HUES64 (cell line): ENCODE data around the gene PXK.

Experiments
- H3K27ac ChIP-seq: 2 replicates; pipeline ENCODE4 v1.7.0; 2013; ENCODE audit warnings: low read depth, low read length, inconsistent platforms
- H3K27me3 ChIP-seq: 2 replicates; pipeline ENCODE4 v1.6.1; 2013; ENCODE audit warnings: mild to moderate bottlenecking, low read length; ENCODE audit not compliant: insufficient read depth
- H3K36me3 ChIP-seq: 2 replicates; pipeline ENCODE4 v1.6.1; 2013; ENCODE audit warnings: mild to moderate bottlenecking, low read length; ENCODE audit not compliant: insufficient read depth
- H3K4me1 ChIP-seq: 2 replicates; pipeline ENCODE4 v1.6.1; 2013; ENCODE audit warnings: mild to moderate bottlenecking, low read length, moderate library complexity; ENCODE audit not compliant: insufficient read depth
- H3K4me3 ChIP-seq: 2 replicates; pipeline ENCODE4 v1.5.1; 2013; ENCODE audit warnings: mild to moderate bottlenecking, low read length, moderate library complexity
- H3K9ac ChIP-seq: 2 replicates; pipeline ENCODE4 v1.6.1; 2013; ENCODE audit warnings: mild to moderate bottlenecking, low read depth, low read length
- H3K9me3 ChIP-seq: 2 replicates; pipeline ENCODE4 v1.6.1; 2013; ENCODE audit warnings: low read depth, low read length; ENCODE audit not compliant: insufficient read depth
- WGBS: fragments of 150-250, 120-280 bp; methylation state at CpG from one replicate; pipeline ENCODE4 v1.1.7; 2013; ENCODE audit warnings: missing lambda C conversion rate; 5-methylcytosine and 5-hydroxymethylcytosine counted together

Gene PXK

DNA sequence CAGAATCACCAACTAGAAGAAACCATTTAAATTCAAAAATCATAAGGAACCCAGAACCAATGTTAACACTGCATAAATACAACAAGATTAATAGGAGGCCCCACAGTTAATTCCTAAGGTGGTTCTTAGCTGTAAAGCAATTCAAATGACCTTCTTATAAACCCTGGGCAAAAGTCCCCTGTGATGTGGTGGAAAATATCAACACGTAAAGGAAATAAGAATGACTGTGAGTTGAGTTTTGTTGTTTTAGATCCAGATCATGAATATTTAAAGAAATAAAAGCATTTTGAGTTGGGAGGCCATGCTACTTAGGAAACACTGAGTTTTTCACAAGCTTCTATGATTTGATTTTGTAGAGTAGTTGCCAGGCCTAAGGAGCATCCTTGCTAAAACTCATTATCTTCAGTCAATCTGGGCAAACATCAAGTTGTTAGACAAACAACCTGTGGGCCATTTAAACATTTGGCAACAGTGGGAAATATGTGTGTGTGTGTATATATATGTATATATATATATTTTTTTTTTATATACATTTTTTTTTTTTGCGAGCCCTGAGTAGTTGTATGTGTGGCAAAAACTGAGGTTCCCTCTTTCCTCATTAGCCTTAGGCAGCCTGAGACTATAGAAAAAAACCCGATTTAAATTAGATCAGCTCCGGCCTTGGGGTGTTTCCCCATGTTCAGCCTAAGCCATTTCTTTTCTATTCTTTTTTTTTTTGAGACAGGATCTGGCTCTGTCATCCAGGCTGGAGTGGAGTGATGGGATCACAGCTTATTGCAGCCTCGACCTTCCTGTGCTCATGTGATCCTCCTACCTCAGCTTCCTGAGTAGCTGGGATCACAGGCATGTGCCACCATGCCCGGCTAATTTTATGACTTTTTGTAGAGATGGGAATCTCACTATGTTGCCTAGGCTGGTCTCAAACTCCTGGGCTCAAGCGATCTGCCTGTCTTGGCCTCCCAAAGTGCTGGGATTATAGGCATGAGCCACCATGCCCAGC lies 8.0 kb upstream of the PXK start:
- peaks cover 3% of the 10 kb centered on the region for H3K36me3 ChIP-seq
- H3K27me3 ChIP-seq = no peaks in the 10 kb centered on the region
- WGBS = 96% methylated on average over 6 of the region's 7 CpGs
- H3K9me3 ChIP-seq = no peaks in the 10 kb centered on the region
- H3K4me1 ChIP-seq = peaks cover 22% of the 10 kb centered on the region
- H3K9ac ChIP-seq = no peak overlapping the region
- no peak overlapping the region for H3K27ac ChIP-seq
- no peak overlapping the region for H3K4me3 ChIP-seq

- H3K9ac ChIP-seq = no peak overlapping the region
- no peak overlapping the region for H3K4me3 ChIP-seq
- H3K36me3 ChIP-seq = no peaks in the 10 kb centered on the region; the same call in 1 of the 2 replicates
- H3K27me3 ChIP-seq = no peaks in the 10 kb centered on the region
- H3K4me1 ChIP-seq = peaks cover 22% of the 10 kb centered on the region
- no peak overlapping the region for H3K27ac ChIP-seq
- 100% methylated on average over 1 of the region's 2 CpGs for WGBS
- H3K9me3 ChIP-seq = no peaks in the 10 kb centered on the region
Measured at GRCh38 chr3:58325525-58325992, 7.1 kb upstream of the PXK start.

DNA sequence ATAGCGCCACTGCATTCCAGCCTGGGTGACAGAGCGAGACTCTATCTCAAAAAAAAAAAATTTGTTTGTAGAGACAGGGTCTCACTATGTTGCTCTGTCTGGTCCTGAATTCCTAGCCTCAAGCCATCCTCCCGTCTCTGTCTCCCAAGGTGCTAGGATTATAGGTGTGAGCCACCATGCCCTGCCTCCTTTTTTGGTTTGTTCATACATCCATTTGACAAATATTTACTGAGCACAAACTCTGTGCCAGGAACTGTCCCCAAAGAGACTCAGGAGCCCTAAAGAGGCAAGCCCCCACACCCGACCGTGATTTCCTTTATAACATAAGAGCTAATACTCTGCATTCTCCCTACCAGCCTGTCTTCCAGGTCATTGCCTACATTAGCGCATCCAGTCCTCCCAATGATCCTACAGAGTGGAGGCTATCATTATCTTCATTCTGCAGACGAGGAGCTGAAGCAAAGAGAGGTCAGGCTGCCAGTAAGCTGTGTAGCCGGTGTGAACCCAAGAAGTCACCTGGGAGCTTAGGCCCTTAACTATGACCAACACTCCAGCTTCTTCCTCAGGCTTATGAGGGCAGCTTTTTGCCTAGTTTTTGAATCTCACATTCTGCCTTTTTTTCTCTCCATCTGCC lies 6.3 kb upstream of the PXK start:
- H3K4me3 ChIP-seq = no peak overlapping the region
- no peaks in the 10 kb centered on the region for H3K27me3 ChIP-seq
- WGBS = 95% methylated on average over 8 of the region's 8 CpGs
- H3K4me1 ChIP-seq = peaks cover 18% of the 10 kb centered on the region
- no peak overlapping the region for H3K9ac ChIP-seq
- H3K27ac ChIP-seq = no peak overlapping the region
- no peaks in the 10 kb centered on the region for H3K9me3 ChIP-seq
- H3K36me3 ChIP-seq = no peaks in the 10 kb centered on the region; the same call in 1 of the 2 replicates

DNA sequence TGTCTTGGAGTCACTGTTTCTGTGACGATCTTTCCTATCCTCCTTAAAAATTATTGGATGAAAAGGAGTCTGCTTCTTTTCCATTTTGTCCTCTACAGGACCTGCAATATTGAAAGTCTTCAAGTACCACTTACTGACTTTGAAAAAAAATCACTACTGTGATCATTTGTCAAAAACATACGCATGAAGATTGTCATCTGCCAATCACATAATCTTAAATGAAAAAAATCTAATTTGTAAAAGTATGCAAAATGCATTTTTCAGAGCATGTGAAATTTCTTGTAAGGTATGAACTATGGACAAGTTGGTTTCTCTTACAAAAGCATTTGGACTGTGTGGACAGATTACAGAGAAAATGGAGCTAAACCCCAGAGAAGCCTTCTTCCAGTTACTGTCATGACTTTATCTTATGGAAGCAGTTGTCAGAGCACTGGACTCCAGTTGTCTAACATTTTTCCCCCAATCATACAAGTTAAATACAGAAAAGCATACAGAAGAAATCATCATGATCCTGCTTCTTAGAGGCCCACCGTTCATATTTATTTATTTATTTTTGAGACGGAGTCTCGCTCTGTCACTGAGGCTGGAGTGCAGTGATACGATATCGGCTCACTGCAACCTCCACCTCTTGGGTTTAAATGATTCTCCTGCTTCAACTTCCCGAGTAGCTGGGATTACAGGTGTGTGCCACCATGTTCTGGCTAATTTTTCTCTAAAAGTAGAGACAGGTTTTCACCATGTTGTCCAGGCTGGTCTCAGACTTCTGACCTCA lies 3.4 kb upstream of the PXK start:
- no peaks in the 10 kb centered on the region for H3K36me3 ChIP-seq
- no peak overlapping the region for H3K4me3 ChIP-seq
- peaks cover 19% of the 10 kb centered on the region for H3K27me3 ChIP-seq
- peaks cover 9% of the 10 kb centered on the region for H3K4me1 ChIP-seq
- WGBS = 97% methylated on average over 8 of the region's 8 CpGs
- no peaks in the 10 kb centered on the region for H3K9me3 ChIP-seq
- H3K27ac ChIP-seq = no peak overlapping the region
- H3K9ac ChIP-seq = no peak overlapping the region

GRCh38 chr3:58329922-58330413 lies 2.7 kb upstream of the PXK start:
- Histone ChIP-seq H3K36me3 (no peaks in the 10 kb centered on the region), H3K4me1 (peaks cover 12% of the 10 kb centered on the region), H3K9ac (no peak overlapping the region), H3K9me3 (no peaks in the 10 kb centered on the region), H3K27ac (no peak overlapping the region), H3K4me3 (no peak overlapping the region), H3K27me3 (peaks cover 23% of the 10 kb centered on the region)
- 92% methylated on average over 4 of the region's 5 CpGs for WGBS

GRCh38 chr3:58331593-58332152 lies 1.0 kb upstream of the PXK start:
- H3K4me3 ChIP-seq = no peak overlapping the region

DNA sequence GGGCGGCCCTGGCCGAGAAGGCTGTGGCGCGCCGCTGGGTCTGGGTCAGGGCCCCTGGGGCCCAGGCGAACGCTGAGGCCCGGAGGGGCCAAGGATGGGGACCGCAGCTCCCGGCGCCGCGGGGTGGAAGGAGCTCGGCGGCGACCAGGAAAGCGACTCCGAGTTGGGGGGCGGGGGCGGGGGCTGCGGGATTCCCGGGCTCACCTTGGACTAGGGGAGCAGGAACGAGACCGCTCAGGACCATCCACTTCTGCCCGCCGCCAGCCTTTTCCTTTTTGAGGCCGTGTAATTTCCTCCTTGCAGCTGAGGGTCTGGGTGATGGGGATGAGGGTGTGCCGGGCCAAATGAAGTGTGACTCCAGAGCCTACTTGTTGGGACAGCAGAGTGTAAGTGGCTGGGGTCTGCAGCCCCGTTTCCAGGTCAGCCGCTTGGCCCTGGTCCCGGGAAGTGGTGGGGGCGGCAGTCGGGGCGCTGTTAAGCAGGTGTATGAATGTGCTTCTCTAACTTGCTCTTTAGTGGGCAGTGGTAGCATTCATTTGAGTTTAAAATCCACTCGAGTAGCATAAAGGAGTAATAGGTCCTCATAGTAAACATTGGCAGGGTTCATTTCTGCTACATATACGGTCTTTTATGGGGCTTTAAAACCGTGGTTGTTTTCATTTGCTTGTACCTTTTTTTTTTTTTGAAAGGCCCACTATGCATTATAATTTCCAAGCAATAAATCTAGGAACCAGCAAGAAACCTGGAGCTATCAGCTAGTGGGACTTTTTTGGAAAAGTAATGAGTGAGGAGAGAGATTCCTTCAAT lies 717 bp downstream of the PXK start:
- Histone ChIP-seq H3K27me3 (peaks cover 23% of the 10 kb centered on the region), H3K36me3 (no peaks in the 10 kb centered on the region), H3K4me3 (peak overlapping the region; percentile 58), H3K27ac (no peak overlapping the region), H3K9ac (no peak overlapping the region), H3K4me1 (peaks cover 19% of the 10 kb centered on the region), H3K9me3 (no peaks in the 10 kb centered on the region)
- WGBS = under 1% methylated on average over 36 of the region's 37 CpGs

More at GRCh38 chr3:58331593-58332152, 1.0 kb upstream of the PXK start:
- Histone ChIP-seq H3K27me3 (peaks cover 23% of the 10 kb centered on the region), H3K9ac (no peak overlapping the region), H3K27ac (no peak overlapping the region), H3K4me1 (peaks cover 19% of the 10 kb centered on the region), H3K36me3 (no peaks in the 10 kb centered on the region), H3K9me3 (no peaks in the 10 kb centered on the region)
- WGBS = 96% methylated on average over 4 of the region's 4 CpGs

GRCh38 chr3:58334013-58334321 lies 1.3 kb downstream of the PXK start:
- 58% methylated on average over 3 of the region's 4 CpGs for WGBS
- Histone ChIP-seq H3K36me3 (no peaks in the 10 kb centered on the region), H3K4me1 (peaks cover 19% of the 10 kb centered on the region), H3K4me3 (peak overlapping the region; percentile 58), H3K9ac (no peak overlapping the region), H3K27me3 (peaks cover 23% of the 10 kb centered on the region), H3K27ac (no peak overlapping the region), H3K9me3 (no peaks in the 10 kb centered on the region)

- Histone ChIP-seq H3K4me1 (peaks cover 19% of the 10 kb centered on the region), H3K9me3 (no peaks in the 10 kb centered on the region), H3K27ac (no peak overlapping the region), H3K4me3 (no peak overlapping the region), H3K9ac (no peak overlapping the region), H3K27me3 (peaks cover 23% of the 10 kb centered on the region), H3K36me3 (no peaks in the 10 kb centered on the region)
- no CpG with 5 or more reads among the region's 1 CpG for WGBS
Measured at GRCh38 chr3:58334506-58334884, 1.8 kb downstream of the PXK start.

- no peak overlapping the region for H3K27ac ChIP-seq
- H3K9me3 ChIP-seq = no peaks in the 10 kb centered on the region
- peaks cover 19% of the 10 kb centered on the region for H3K4me1 ChIP-seq
- peaks cover 23% of the 10 kb centered on the region for H3K27me3 ChIP-seq
- H3K4me3 ChIP-seq = no peak overlapping the region
- no peak overlapping the region for H3K9ac ChIP-seq
- WGBS = 55% methylated on average over 1 of the region's 1 CpG
- H3K36me3 ChIP-seq = no peaks in the 10 kb centered on the region
Measured at GRCh38 chr3:58335652-58335947, 2.9 kb downstream of the PXK start.
